Right forelimb (tissue), 1 donor: ENCODE data around the gene APBA2.

Source experiments
- DNase-seq: peaks from one replicate; pipeline ENCODE4 v3.0.0-alpha.2; 2018

The APBA2 gene

DNA sequence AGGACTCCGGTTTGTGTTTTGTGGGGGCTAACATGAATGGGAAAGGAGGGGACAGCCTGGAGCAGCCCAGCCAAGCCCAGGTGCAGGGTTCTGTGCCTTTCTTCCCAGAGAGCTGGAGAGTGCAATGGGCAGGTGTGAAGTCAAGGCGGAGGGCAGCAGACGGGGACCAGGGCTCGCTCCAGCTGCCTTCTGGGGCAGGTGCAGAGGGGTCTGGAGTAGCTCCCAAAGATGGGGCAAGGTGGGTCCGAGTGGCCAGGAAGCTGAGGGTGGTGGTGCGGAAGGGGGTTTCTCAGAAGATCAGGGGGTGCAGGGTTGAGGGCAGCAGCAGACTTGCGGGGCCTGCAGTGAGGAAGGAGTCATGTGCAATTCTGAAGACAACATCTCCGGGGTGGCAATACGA lies 225.0 kb downstream of the APBA2 start:
- DNase-seq, result no peak

DNA sequence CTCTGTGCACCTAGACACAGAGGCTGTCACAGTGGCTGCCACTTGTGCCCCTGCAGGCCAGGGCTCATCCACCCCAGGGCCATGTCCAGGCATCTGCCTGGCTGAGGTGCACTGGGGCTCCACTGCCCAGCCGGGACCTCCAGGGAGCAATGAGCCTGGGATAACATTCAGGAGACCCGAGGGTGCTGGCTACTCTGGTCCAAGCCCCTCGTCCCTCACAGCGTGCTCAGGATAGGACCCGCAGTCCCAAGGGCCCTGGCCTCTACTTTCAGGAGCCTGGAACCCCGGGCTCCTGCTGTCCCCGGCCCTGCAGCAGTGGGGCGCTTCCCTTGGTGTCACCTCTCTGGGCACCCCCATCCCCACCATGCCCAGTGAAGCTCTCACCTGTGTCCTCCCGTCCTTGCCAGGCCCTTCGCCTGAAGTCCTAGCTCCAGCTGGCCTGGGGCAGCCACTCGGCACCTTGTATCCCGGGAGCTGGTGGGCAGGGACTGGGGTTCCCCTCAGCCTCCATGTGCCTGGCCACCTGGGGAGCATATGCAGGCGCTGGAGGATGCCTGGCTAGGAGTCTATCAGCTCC lies 226.0 kb downstream of the APBA2 start:
- DNase-seq, result no peak

DNA sequence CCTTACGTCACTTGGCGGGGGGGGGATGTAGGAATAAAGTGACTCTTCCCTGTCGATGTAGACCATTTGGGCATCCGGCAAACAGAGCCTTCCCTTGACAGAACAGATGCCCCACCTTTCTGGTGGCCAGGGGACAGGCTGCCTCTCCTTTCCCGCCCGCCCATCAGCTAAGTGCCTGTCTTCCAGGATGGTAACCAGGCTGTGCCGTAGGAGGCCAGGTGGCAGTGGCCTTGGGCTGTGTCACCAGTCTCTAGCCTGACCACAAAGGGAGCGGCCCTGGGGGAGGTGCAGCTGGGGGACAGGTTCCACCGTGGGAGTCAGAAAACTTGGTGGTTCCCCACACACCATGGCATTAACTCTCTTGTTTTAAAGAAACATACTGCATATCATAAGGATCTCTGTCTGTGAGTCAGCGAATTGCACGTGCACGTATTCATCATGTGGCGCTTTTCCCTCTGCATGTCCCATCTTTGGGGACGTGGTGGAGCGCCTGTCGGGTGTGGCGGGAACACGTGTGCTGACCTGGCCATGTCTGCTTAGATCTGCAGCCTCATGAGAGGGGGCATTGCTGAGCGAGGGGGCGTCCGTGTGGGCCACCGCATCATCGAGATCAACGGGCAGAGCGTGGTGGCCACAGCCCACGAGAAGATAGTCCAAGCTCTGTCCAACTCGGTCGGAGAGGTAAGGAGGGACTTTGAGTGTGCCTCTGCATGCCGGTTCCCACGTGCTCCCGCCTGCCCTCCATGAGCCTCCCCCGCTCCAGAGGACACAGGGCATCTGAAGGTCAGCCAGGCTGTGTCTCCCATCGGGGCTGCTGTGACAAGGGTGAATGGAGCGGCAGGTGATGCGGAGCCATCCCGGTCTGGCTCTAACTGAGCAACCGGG lies 227.8 kb downstream of the APBA2 start:
- no peak for DNase-seq

DNA sequence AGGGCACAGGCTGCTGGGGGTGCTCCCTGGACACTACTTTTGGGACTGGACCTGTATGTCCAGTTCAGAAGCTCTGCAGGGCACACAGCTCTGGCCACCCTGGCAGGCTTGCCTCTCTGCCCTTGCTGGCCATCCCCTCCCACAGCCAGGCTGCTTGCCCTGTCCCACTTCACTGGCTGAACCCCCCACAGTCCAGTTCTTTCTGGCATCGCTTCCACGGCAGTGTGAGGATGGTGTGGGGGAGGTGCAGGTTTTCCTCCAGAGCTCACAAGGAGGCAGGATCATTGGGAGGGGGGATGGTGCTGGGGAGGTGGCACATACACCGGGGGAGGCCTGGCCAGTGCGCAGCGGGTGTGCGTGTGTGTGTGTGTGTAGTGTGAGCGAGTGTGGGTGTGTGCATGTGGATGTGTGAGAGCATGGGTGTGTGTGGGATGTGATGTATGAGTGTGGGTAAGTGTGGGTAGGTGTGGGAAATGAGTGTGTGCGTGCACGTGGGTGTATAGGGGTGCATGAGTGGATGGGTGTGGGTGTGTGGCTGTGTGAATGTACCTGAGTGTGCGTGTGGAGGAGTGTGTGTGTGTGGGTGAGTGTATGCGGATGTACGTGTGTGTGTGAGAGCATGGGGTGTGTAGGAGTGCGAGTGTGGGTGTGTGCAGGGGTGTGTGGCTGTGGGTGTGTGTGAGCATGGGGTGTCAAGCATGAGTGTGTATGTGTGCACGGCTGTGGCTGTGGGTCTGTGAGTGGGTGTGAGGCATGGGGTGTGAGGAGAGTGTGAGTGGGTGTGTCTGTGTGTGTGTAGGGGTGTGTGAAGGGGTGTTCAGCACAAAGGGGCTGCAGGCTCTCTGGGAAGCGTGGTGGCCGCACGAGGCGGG lies 228.7 kb downstream of the APBA2 start:
- DNase-seq, result no peak

DNA sequence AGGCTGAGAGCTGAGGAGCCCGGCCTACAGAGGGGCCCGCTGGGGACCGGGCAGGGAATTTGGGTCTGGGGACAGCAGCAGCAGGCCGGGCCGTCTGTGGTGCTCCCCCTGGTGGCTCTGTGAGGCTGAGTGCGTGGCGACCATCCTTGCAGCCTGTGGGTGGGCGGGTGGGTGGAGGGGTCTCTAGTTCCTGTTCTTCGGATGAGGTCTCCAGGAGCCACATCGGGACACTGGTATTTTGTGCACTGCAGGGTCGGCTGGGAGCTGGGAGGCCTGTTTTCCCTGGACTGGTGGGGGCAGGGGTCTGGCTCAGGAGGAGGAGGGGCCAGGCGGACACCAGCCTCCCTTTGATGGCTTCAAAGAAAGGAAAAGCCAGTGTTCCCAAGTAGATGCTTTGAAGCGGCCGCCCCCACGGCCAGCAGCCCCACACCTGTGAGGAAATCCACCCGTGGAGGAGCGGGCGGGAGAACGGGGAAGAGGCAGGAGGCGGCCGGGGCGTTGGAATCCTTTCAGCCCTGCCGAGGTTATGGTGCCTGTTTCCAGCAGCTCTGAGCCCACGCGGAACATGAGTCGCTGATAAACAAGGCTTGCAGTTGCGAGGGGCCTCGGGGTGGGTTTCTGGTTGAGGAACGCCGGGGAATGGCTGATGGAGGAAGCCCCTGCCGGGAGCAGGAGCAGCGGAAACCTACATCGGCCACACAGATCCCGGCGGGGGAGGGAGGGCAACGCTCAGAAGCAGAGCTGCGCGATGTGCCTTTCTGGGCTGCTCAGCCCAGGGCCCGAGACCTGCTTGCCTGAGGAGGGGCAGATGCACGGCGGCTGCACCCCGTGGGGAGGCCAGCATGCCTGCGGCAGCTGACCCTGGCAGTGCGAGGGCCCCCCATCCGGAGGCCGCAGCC lies 229.6 kb downstream of the APBA2 start:
- peak; percentile 65 for DNase-seq

DNA sequence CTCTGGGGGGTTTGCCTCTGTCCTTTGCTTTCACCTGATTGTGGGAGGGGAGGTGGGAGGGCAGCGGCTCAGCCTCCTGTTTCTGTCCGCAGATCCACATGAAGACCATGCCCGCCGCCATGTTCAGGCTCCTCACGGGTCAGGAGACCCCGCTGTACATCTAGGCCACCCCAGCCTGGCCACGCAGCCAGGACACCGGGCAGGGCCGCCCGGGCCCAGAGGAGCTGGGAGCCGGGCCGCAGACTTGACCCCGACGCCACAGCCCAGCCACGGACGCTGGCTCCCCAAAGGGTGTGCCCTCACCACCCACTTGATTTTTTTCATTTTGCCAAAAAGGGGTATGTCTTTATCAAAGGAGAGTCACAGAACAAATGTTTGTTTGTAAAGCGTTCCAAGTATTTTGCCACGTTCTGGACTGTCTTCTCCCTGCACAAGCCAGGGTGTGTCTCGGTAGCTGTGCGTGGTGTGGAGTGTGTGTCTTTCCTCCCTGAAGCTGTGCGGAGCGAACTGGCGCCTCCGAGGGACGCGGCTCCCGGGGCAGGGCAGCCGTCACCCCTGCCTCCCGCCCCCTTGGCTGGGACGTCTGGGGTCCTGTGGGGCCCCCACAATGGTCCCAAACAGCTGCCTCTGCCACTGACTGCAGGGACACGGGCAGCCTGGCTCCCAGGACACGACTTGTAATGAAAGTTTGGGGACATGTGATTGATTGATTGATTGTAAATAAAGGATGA lies 231.4 kb downstream of the APBA2 start:
- no peak for DNase-seq

DNA sequence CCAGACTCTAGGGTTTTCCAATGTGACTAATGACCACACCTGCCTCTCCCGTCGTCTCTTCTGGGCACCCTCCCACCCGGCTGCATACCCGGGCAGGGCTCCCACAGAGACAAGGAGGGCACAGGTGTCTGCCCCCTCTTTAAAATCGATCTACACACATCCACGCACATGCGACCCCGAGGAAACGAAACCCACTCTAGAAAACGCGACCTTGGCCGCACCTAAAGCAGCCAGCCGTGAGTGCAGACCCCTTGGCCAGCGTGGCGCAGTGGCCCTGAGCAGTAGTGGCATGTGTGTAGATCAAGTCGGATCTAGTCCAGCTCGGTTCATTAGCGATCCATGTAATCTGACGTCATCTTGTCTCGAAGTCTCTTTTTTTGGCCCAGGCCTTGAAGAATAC lies 232.0 kb downstream of the APBA2 start:
- no peak for DNase-seq

DNA sequence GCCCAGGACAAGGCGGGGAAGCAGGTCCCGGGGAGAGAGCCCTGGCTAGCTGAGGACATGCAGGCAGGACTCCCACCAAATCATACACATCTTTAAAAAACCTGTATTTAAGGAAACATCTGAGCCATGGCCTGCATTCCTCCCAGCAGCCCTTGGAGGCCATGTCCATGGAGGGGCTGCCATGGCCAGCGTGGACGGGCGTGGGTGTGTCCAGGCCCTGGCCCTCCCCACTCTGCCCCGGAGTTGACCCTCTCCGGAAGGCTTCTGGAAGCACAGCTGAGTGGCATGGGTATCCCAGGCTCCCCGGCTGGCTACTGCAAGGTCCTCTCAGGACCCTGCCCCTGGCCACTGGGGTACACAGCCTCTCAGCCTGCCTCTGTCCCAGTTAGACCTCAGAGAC lies 234.1 kb downstream of the APBA2 start:
- no peak for DNase-seq

DNA sequence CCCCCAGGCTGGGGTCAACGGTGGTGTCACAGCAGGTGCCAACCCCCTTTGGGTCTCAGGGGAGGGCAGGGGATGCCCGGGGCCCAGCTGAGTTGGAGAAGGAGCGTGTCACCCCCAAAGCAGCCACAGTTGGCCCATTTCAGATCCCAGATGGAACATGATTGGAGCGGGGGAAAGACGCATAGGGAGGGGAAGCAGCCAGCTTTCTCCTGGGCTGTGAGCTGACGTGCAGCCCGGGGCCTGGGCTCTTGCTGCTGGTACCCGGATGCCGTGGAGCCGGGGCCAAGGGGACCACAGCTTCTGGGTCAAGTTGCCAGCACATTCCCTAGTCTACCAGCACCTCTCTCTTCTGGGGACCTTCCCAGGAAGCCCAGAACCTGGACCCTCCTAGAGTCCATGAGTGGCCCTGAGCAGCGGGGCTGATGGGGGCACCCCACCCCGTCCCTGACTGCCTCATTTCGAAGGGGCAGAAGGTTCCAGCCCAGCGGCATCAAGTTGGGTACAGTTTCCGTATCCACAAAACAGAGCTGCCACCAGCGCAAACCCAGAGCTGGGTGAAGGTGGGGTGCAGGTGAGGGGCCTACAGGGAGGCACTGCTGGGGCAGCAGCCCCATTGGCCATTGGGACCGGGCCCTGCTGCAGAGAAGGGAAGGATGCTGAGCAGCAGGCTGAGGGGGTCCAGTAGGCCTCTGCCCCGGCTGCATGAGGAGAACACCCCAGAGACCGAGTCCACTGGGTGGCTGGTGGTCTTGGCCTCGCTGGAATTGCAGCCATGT lies 235.0 kb downstream of the APBA2 start:
- no peak for DNase-seq

DNA sequence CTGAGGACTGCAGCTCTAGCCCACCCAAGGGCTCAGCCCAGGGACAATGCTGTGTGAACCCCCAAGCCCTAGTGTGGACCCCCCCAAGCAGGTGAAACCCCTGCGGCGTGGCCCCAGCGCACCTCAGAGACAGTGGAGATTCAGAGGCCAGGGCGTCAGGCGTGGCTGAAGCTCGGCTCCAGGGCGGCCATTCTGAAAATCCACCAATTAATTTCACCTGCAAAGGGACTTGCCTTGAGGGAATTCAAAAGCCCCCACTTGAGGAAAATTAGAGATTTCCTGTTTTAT lies 235.5 kb downstream of the APBA2 start:
- no peak for DNase-seq

DNA sequence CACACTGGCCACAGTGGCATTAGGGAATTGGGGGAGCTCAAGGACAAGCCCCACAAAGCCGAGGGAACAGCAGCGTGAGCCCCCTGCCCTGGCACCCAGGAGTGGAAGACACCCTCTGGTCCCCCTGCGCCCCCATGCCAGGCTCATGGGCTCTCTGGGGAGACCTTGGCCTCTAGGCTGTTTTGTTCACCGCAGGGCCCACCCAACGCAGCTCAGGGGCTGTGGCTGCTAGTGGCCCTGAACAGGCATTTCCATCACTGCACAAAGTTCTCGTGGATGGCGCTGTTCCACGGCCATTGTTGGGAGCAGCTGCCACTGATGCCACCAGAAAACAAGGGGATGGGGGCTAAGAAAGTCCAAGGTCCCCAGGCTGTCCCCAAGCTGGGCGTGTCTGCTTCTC lies 236.1 kb downstream of the APBA2 start:
- no peak for DNase-seq

DNA sequence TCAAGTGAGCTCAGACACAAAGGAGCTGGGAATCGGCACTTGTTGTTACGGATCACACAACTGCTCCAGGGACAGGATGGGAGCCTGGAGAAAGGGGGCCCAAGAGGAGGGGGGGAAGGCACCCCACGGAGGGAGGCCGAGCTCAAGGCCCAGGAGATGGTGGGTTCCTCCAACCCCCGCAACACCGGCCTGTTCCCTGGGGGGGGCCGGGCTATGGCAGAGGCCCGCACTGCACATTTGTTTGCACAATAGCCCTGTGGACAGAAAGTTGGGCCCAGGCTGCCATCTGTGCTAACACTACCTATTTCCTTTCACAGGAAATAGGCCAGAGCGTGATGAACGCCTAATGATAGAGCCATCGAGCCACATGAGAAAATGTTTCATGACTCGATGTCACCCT lies 236.7 kb downstream of the APBA2 start:
- no peak for DNase-seq

DNA sequence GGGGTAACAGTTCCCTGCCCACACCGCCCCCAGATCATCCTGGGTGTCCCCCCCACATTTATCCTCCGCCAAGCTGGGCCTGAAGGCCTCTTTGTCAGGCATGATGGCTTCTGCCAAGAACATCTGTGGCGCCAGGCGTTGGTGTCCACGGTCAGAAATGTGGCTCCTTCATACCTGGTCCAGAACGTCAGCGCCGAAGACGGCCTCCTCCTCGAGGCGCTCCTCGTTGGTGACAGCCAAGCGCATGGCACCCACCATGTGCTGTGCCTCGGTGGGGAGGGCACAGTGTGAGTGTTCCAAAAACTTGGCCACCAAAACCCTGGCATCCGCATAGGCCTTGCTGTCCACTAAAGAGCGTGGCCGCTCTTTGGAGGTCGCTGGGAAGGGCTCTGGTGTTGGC lies 237.4 kb downstream of the APBA2 start:
- no peak for DNase-seq

DNA sequence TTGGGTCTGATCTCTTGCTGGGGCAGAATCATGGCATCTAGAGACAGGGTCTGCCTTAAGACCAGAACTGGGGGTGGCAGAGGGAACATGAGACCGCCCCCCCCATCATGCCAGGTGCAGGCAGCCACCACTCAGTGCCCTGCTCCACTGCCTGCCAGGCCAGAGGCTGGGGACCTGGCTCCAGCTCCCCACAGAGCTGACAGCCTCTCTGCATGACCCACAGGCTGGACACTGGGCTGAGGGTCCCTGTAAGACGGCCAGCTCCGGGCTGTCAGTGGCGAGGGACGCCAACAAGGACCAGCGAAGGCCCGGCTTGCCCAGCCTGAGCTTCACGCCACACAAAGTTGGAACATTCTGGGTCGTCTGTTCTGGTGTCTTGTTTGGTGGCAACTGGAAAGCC lies 238.2 kb downstream of the APBA2 start:
- no peak for DNase-seq

DNA sequence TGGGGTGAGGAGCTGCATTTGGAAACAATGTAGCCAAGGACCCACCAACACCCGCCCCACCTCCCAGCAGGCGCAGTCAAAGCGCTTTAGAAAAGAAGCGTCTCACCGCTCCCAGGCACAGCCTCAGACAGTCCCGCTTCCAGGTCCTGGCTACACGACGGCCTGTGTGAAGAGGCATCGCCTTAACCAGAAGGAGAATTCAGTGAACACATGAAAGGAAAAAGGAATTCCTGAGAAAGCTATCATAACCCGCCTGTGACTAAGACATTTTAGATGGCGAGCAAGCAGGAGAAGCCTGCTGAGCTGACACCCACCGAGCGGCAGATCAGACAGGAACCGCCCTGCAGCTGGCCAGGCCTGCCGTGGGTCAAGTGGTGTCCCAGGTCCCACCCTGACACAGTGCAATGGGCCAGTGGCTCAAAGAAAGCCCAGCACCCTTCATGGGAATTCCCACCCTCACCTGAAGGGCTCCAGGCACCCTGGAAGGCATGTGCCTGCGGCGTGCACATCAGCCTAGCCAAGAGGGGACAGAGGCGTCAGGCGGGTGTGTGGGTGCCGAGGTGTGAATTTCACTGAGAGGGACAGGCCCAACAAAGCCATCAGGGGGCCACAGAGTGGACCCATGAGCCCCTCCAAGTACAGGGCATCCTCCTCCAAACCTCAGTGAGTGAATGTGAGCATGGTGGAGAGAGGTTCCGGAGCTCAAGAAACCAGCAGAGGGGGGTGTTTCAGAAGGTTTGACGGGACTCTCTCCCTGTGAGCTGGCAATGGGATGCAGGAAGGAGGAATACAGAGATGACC lies 239.0 kb downstream of the APBA2 start:
- no peak for DNase-seq

DNA sequence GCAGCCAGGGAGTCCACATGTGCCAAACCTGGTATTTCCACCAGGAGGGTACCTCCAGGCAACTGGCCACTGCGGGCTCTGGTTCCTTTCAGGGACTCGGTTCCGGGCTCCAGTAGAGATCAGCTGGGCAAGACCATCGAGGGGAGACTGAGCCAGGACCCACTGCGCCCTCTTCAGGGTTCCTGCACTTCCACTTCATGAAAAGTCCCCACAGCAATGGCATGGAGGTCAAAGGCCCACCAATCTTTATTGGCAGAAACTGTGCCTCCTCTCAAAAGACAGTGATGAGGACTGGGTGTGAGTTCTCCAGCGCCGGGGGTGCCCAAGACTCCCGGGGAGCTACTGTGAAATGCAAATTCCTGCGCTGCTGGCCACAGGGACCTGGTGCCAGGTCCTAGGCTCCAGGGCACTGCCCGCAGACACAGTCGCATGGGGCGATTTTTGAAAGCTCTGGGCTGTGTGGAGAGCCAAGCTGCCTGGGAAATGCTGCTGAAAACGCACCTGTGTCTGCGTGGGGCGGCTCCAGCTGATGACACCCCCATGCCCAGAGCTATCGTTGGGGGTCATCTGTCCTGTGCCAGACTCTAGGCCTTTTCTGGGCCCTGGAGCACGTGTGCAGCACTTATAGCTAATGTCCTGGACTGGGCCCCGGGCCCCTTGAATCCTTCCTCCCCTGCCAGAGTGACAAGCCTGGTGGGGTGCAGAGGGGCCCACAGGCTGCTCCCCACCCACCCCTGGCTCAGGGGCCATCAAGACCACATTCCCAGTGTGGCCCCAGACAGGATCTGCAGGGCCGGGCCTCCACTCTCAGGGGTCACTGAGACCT lies 239.8 kb downstream of the APBA2 start:
- no peak for DNase-seq

DNA sequence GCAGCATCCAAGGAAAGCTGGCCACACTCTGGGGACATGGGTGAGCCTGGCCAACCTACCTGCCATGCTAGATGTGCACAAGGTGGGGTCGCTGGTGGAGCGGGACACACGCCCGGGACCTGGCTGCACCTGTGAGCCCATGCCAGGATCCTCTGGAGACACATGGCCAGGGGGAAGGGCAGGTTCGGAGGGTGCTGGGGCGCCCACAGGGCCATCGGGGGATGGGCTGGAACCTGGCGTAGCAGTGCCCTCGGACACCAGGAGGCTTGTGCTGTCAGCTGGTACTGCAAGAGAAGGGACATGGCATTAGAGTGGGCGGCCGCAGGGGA lies 240.4 kb downstream of the APBA2 start:
- no peak for DNase-seq

DNA sequence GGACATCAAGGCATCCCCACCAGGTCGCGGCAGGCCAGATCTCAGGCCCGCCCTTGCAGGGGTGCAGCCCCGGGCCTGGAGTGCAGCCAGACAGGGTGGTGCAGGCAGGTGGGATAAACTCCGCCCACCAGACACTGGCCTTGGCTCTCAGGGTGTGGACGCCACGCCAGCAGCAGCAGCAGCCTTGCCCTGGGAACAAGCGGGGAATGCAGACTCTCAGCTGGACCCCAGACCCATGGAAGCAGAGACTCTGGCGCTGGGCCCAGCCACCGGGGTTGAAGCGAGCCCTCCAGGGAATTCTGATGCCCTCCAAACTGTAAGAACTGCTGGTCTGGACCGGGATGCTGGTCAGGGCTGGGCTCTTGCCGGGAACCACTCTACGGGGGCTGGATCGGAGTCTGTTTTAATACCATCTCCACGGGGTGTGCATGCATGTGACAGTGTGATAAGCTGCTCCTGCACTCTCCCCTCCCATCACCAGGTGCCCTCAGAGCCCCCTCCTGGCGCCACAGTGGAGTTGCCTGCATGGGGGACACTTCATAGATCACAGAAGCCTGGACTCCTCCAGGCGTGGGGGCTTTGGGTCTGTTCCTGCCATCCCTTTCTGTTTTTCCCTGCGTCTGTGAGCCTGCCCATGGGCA lies 241.2 kb downstream of the APBA2 start:
- no peak for DNase-seq
